GM23248 (cell line): ENCODE data around the gene TRPV3. TPM values are rescaled to one million over a fixed set of nuclear protein-coding genes. Genes with fewer than 3 reads are reported as not detected.
"Not testable (repeated sequence)": the region's sequence is repeated elsewhere in the genome, so short reads cannot be mapped to it uniquely, and the experiment has no call there.

Experiments used
- DNase-seq: peaks from one replicate; pipeline ENCODE4 v3.0.0-alpha.2; 2015
- H2AFZ ChIP-seq: fragments of 200-600 bp; sonication (generic); 2 replicates; pipeline ENCODE4 v1.6.1; 2016; ENCODE audit warnings: antibody characterized with exemption
- H3F3A ChIP-seq: fragments of 200-600 bp; sonication (generic); 2 replicates; pipeline ENCODE4 v1.6.1; 2016; ENCODE audit warnings: mild to moderate bottlenecking, antibody characterized with exemption, mixed run types; ENCODE audit not compliant: insufficient read depth
- H3K27ac ChIP-seq: fragments of 200-600 bp; sonication (generic); 2 replicates; pipeline ENCODE4 v1.5.1; 2016; ENCODE audit warnings: mild to moderate bottlenecking
- H3K27me3 ChIP-seq: fragments of 200-600 bp; sonication (generic); replicated peaks from 2 replicates; pipeline ENCODE4 v1.6.1; 2016; ENCODE audit warnings: mild to moderate bottlenecking; ENCODE audit not compliant: insufficient read depth
- H3K36me3 ChIP-seq: fragments of 200-600 bp; sonication (generic); 2 replicates; pipeline ENCODE4 v1.6.1; 2016; ENCODE audit warnings: low read depth, mild to moderate bottlenecking
- H3K4me1 ChIP-seq: fragments of 200-600 bp; sonication (generic); 2 replicates; pipeline ENCODE4 v1.6.1; 2016; ENCODE audit warnings: mild to moderate bottlenecking; ENCODE audit not compliant: insufficient read depth
- H3K4me2 ChIP-seq: fragments of 200-600 bp; sonication (generic); one replicate; pipeline ENCODE4 v1.6.1; 2016; ENCODE audit warnings: mild to moderate bottlenecking; ENCODE audit not compliant: unreplicated experiment
- H3K4me3 ChIP-seq: fragments of 200-600 bp; sonication (generic); 2 replicates; pipeline ENCODE4 v1.5.1; 2016; ENCODE audit warnings: mild to moderate bottlenecking
- H3K79me2 ChIP-seq: fragments of 200-600 bp; sonication (generic); 2 replicates; pipeline ENCODE4 v1.6.1; 2016; ENCODE audit warnings: mild to moderate bottlenecking; ENCODE audit not compliant: insufficient read depth
- H3K9ac ChIP-seq: fragments of 200-600 bp; sonication (generic); 2 replicates; pipeline ENCODE4 v1.6.1; 2016; ENCODE audit warnings: mild to moderate bottlenecking
- H3K9me2 ChIP-seq: fragments of 200-600 bp; sonication (generic); 2 replicates; pipeline ENCODE4 v1.6.1; 2016; ENCODE audit warnings: mixed run types, mild to moderate bottlenecking, moderate library complexity; ENCODE audit not compliant: insufficient read depth
- H3K9me3 ChIP-seq: fragments of 200-600 bp; sonication (generic); one replicate; pipeline ENCODE4 v1.6.1; 2017; ENCODE audit warnings: low read depth
- H4K20me1 ChIP-seq: fragments of 200-600 bp; sonication (generic); 2 replicates; pipeline ENCODE4 v1.6.0; 2016; ENCODE audit not compliant: insufficient read depth
- EZH2 ChIP-seq: fragments of 200-600 bp; sonication (generic); IDR thresholded peaks from 2 replicates; pipeline ENCODE4 v1.6.1; 2018; ENCODE audit warnings: antibody characterized with exemption, mild to moderate bottlenecking; ENCODE audit not compliant: insufficient read depth, poor library complexity, severe bottlenecking
- EZH2phosphoT487 ChIP-seq: fragments of 200-600 bp; sonication (generic); IDR thresholded peaks from 2 replicates; pipeline ENCODE4 v1.6.1; 2018; ENCODE audit warnings: antibody characterized with exemption, moderate library complexity, mild to moderate bottlenecking, low read depth; ENCODE audit not compliant: insufficient read depth
- WGBS, 2 experiments: methylation state at CpG; one replicate each; pipeline ENCODE4 v1.1.6; 2015 to 2017; ENCODE audit warnings: low lambda C conversion rate in 2 of 2, low coverage in 1 of 2; ENCODE audit errors: missing lambda C conversion rate in 2 of 2; 5-methylcytosine and 5-hydroxymethylcytosine counted together
- in situ Hi-C: fragments of 300-500 bp; cut with MboI; formaldehyde crosslinking; loops from 2 replicates; pipeline ENCODE4 v1.15.0; 2020
- polyA plus RNA-seq: library from polyadenylated mRNA; unstranded; fragments of >200 nt; fragmentation: Nextera tagmentation; extraction: Ambion mirVana; gene quantifications from 2 replicates; pipeline ENCODE4 v1.2.1, GENCODE V29; 2016
- total RNA-seq: library from RNA; depleted of rRNA; stranded (reverse); fragments of >200 nt; shearing (Covaris generic); gene quantifications from 2 replicates; pipeline ENCODE4 v1.2.3, GENCODE V29; 2014

Gene TRPV3
- total and polyA plus RNA-seq, 2 experiments from 2014 or later: 0.41 to 1.1 TPM

GRCh38 chr17:3565143-3565542 is 7.5 kb upstream of the TRPV3 start:
- H2AFZ ChIP-seq: no peak overlapping the region
- in situ Hi-C loops: no loop called here
- H3K9ac ChIP-seq: no peak overlapping the region
- H3K4me3 ChIP-seq: no peak overlapping the region
- H3K9me2 ChIP-seq: no peaks in the 10 kb centered on the region
- H3F3A ChIP-seq: no peaks in the 10 kb centered on the region
- H3K4me2 ChIP-seq: no peak overlapping the region
- 82 to 87% methylated on average over 4 of the region's 4 CpGs for WGBS, 2 experiments
- H3K79me2 ChIP-seq: no peaks in the 10 kb centered on the region
- H3K27me3 ChIP-seq: no peaks in the 10 kb centered on the region
- no peak overlapping the region for H3K27ac ChIP-seq
- H4K20me1 ChIP-seq: no peaks in the 10 kb centered on the region
- DNase-seq: no peak
- H3K4me1 ChIP-seq: no peaks in the 10 kb centered on the region
- TF ChIP-seq EZH2phosphoT487: no peak
- TF ChIP-seq EZH2: no peak
- H3K36me3 ChIP-seq: no peaks in the 10 kb centered on the region
- no peaks in the 10 kb centered on the region for H3K9me3 ChIP-seq

GRCh38 chr17:3564241-3564640 is 6.6 kb upstream of the TRPV3 start:
- in situ Hi-C loops, H3K36me3 ChIP-seq, H3F3A ChIP-seq, H3K9me3 ChIP-seq, H3K4me1 ChIP-seq, H3K4me3 ChIP-seq, H3K9me2 ChIP-seq, H3K27ac ChIP-seq, H3K9ac ChIP-seq, H3K79me2 ChIP-seq, H3K4me2 ChIP-seq, DNase-seq, H2AFZ ChIP-seq, H4K20me1 ChIP-seq, H3K27me3 ChIP-seq: not testable (repeated sequence)
- WGBS, 2 experiments: 92 to 94% methylated on average over 6 to 26 of the region's 28 CpGs

- WGBS, 2 experiments: 98% methylated on average over 9 of the region's 9 CpGs
- TF ChIP-seq EZH2: no peak
- TF ChIP-seq EZH2phosphoT487: no peak
- Histone ChIP-seq H2AFZ (no peak overlapping the region), H4K20me1 (no peaks in the 10 kb centered on the region), H3K4me1 (0 out of 2 replicates have a peak, but pooled peaks cover 3% of the 10 kb centered on the region), H3K4me2 (no peak overlapping the region), H3K4me3 (no peak overlapping the region), H3K79me2 (no peaks in the 10 kb centered on the region), H3K27ac (no peak overlapping the region), H3K9me2 (no peaks in the 10 kb centered on the region), H3F3A (no peaks in the 10 kb centered on the region), H3K36me3 (no peaks in the 10 kb centered on the region), H3K9ac (no peak overlapping the region), H3K27me3 (no peaks in the 10 kb centered on the region), H3K9me3 (no peaks in the 10 kb centered on the region)
- in situ Hi-C loops: no loop called here
- no peak for DNase-seq
These were observed 1.6 kb upstream of the TRPV3 start for GRCh38 chr17:3559270-3559645.

GRCh38 chr17:3558603-3559269 is 1.1 kb upstream of the TRPV3 start:
- H3K9me3 ChIP-seq: no peaks in the 10 kb centered on the region
- in situ Hi-C loops: no loop called here
- peak; percentile 43 for DNase-seq
- no peaks in the 10 kb centered on the region for H3K9me2 ChIP-seq
- H3K27me3 ChIP-seq: no peaks in the 10 kb centered on the region
- H3K4me2 ChIP-seq: no peak overlapping the region
- no peaks in the 10 kb centered on the region for H4K20me1 ChIP-seq
- no peak overlapping the region for H3K4me3 ChIP-seq
- no peak overlapping the region for H2AFZ ChIP-seq
- 53 to 60% methylated on average over 22 to 25 of the region's 25 CpGs for WGBS, 2 experiments
- no peaks in the 10 kb centered on the region for H3K36me3 ChIP-seq
- H3K27ac ChIP-seq: no peak overlapping the region
- no peaks in the 10 kb centered on the region for H3K79me2 ChIP-seq
- no peak for TF ChIP-seq EZH2
- no peak for TF ChIP-seq EZH2phosphoT487
- H3K9ac ChIP-seq: no peak overlapping the region
- 0 out of 2 replicates have a peak, but pooled peaks cover 3% of the 10 kb centered on the region for H3K4me1 ChIP-seq
- no peaks in the 10 kb centered on the region for H3F3A ChIP-seq
